ENCODE measurements around the gene KRT2.

DNA sequence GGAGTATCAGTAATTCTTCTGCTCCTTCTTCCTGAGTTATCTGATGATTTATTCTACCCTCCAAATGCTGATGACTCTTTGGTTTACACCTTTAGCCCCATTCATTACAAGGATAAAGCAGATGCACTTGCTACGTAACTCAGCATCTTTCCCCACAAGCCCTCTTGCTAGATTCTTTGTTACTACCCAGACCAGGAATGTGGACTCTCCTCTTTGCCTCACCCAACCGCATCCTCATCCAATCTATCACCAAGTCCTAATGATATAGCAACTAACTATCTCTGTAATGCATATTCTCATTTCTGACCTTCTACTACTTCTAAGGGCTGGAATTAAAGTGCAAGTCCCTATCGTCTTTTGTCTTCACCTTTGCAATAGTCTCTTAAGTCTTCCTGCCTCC, 18.9 kb upstream of the KRT2 start:
- TF ChIP-seq TARDBP (IDR thresholded peaks at IDR 0.05; ENCODE audit: borderline replicate concordance), result no peak
- TF ChIP-seq ETV6 (conservative IDR thresholded peaks at IDR 0.05 in 1 of 2, IDR thresholded peaks at IDR 0.05 in 1 of 2; ENCODE audit: borderline replicate concordance in 1 of 2, low read depth in 1 of 2), result no peak
- TF ChIP-seq NFIC (IDR thresholded peaks at IDR 0.05; ENCODE audit: low read depth, low read length), result no peak
- TF ChIP-seq SUZ12 (IDR thresholded peaks at IDR 0.05; ENCODE audit: unreplicated experiment), result no peak
- no peak for TF ChIP-seq FOS (IDR thresholded peaks at IDR 0.05; ENCODE audit: borderline replicate concordance, extremely low read depth, insufficient read length)
- TF ChIP-seq EZH2 (IDR thresholded peaks at IDR 0.05; ENCODE audit: borderline replicate concordance, control insufficient read depth, low read depth, low read length), result no peak
- TF ChIP-seq TAF1 (IDR thresholded peaks at IDR 0.05; ENCODE audit: borderline replicate concordance, low read depth, low read length), result no peak
- TF ChIP-seq, protein P1, sequence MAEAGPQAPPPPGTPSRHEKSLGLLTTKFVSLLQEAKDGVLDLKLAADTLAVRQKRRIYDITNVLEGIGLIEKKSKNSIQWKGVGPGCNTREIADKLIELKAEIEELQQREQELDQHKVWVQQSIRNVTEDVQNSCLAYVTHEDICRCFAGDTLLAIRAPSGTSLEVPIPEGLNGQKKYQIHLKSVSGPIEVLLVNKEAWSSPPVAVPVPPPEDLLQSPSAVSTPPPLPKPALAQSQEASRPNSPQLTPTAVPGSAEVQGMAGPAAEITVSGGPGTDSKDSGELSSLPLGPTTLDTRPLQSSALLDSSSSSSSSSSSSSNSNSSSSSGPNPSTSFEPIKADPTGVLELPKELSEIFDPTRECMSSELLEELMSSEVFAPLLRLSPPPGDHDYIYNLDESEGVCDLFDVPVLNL (IDR thresholded peaks at IDR 0.05; ENCODE audit: low read depth, low read length), result no peak
- TF ChIP-seq, protein P2, sequence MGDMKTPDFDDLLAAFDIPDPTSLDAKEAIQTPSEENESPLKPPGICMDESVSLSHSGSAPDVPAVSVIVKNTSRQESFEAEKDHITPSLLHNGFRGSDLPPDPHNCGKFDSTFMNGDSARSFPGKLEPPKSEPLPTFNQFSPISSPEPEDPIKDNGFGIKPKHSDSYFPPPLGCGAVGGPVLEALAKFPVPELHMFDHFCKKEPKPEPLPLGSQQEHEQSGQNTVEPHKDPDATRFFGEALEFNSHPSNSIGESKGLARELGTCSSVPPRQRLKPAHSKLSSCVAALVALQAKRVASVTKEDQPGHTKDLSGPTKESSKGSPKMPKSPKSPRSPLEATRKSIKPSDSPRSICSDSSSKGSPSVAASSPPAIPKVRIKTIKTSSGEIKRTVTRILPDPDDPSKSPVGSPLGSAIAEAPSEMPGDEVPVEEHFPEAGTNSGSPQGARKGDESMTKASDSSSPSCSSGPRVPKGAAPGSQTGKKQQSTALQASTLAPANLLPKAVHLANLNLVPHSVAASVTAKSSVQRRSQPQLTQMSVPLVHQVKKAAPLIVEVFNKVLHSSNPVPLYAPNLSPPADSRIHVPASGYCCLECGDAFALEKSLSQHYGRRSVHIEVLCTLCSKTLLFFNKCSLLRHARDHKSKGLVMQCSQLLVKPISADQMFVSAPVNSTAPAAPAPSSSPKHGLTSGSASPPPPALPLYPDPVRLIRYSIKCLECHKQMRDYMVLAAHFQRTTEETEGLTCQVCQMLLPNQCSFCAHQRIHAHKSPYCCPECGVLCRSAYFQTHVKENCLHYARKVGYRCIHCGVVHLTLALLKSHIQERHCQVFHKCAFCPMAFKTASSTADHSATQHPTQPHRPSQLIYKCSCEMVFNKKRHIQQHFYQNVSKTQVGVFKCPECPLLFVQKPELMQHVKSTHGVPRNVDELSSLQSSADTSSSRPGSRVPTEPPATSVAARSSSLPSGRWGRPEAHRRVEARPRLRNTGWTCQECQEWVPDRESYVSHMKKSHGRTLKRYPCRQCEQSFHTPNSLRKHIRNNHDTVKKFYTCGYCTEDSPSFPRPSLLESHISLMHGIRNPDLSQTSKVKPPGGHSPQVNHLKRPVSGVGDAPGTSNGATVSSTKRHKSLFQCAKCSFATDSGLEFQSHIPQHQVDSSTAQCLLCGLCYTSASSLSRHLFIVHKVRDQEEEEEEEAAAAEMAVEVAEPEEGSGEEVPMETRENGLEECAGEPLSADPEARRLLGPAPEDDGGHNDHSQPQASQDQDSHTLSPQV (IDR thresholded peaks at IDR 0.05), result no peak
- TF ChIP-seq, protein P3, sequence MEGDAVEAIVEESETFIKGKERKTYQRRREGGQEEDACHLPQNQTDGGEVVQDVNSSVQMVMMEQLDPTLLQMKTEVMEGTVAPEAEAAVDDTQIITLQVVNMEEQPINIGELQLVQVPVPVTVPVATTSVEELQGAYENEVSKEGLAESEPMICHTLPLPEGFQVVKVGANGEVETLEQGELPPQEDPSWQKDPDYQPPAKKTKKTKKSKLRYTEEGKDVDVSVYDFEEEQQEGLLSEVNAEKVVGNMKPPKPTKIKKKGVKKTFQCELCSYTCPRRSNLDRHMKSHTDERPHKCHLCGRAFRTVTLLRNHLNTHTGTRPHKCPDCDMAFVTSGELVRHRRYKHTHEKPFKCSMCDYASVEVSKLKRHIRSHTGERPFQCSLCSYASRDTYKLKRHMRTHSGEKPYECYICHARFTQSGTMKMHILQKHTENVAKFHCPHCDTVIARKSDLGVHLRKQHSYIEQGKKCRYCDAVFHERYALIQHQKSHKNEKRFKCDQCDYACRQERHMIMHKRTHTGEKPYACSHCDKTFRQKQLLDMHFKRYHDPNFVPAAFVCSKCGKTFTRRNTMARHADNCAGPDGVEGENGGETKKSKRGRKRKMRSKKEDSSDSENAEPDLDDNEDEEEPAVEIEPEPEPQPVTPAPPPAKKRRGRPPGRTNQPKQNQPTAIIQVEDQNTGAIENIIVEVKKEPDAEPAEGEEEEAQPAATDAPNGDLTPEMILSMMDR (IDR thresholded peaks at IDR 0.05 in 2 of 3, conservative IDR thresholded peaks at IDR 0.05 in 1 of 3; ENCODE audit: control insufficient read depth in 2 of 3, extremely low read depth in 1 of 3, insufficient read depth in 1 of 3, low read depth in 3 of 3, low read length in 3 of 3), result no peak
- TF ChIP-seq SP1 (IDR thresholded peaks at IDR 0.05; ENCODE audit: low read depth, low read length), result no peak
- no peak for TF ChIP-seq EP300 (IDR thresholded peaks at IDR 0.05; ENCODE audit: borderline replicate concordance in 1 of 2, control insufficient read depth in 1 of 2, low read depth in 2 of 2, low read length in 2 of 2)
- TF ChIP-seq, protein P4, sequence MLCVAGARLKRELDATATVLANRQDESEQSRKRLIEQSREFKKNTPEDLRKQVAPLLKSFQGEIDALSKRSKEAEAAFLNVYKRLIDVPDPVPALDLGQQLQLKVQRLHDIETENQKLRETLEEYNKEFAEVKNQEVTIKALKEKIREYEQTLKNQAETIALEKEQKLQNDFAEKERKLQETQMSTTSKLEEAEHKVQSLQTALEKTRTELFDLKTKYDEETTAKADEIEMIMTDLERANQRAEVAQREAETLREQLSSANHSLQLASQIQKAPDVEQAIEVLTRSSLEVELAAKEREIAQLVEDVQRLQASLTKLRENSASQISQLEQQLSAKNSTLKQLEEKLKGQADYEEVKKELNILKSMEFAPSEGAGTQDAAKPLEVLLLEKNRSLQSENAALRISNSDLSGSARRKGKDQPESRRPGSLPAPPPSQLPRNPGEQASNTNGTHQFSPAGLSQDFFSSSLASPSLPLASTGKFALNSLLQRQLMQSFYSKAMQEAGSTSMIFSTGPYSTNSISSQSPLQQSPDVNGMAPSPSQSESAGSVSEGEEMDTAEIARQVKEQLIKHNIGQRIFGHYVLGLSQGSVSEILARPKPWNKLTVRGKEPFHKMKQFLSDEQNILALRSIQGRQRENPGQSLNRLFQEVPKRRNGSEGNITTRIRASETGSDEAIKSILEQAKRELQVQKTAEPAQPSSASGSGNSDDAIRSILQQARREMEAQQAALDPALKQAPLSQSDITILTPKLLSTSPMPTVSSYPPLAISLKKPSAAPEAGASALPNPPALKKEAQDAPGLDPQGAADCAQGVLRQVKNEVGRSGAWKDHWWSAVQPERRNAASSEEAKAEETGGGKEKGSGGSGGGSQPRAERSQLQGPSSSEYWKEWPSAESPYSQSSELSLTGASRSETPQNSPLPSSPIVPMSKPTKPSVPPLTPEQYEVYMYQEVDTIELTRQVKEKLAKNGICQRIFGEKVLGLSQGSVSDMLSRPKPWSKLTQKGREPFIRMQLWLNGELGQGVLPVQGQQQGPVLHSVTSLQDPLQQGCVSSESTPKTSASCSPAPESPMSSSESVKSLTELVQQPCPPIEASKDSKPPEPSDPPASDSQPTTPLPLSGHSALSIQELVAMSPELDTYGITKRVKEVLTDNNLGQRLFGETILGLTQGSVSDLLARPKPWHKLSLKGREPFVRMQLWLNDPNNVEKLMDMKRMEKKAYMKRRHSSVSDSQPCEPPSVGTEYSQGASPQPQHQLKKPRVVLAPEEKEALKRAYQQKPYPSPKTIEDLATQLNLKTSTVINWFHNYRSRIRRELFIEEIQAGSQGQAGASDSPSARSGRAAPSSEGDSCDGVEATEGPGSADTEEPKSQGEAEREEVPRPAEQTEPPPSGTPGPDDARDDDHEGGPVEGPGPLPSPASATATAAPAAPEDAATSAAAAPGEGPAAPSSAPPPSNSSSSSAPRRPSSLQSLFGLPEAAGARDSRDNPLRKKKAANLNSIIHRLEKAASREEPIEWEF (IDR thresholded peaks at IDR 0.05; ENCODE audit: insufficient replicate concordance, low read depth, low read length), result no peak
- TF ChIP-seq, protein P5, sequence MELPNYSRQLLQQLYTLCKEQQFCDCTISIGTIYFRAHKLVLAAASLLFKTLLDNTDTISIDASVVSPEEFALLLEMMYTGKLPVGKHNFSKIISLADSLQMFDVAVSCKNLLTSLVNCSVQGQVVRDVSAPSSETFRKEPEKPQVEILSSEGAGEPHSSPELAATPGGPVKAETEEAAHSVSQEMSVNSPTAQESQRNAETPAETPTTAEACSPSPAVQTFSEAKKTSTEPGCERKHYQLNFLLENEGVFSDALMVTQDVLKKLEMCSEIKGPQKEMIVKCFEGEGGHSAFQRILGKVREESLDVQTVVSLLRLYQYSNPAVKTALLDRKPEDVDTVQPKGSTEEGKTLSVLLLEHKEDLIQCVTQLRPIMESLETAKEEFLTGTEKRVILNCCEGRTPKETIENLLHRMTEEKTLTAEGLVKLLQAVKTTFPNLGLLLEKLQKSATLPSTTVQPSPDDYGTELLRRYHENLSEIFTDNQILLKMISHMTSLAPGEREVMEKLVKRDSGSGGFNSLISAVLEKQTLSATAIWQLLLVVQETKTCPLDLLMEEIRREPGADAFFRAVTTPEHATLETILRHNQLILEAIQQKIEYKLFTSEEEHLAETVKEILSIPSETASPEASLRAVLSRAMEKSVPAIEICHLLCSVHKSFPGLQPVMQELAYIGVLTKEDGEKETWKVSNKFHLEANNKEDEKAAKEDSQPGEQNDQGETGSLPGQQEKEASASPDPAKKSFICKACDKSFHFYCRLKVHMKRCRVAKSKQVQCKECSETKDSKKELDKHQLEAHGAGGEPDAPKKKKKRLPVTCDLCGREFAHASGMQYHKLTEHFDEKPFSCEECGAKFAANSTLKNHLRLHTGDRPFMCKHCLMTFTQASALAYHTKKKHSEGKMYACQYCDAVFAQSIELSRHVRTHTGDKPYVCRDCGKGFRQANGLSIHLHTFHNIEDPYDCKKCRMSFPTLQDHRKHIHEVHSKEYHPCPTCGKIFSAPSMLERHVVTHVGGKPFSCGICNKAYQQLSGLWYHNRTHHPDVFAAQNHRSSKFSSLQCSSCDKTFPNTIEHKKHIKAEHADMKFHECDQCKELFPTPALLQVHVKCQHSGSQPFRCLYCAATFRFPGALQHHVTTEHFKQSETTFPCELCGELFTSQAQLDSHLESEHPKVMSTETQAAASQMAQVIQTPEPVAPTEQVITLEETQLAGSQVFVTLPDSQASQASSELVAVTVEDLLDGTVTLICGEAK (IDR thresholded peaks at IDR 0.05; ENCODE audit: borderline replicate concordance), result no peak

Measured in GM12878 (cell line).